Measurements from ENCODE around the gene ECI1.
"Not testable (repeated sequence)": the region's sequence is repeated elsewhere in the genome, so short reads cannot be mapped to it uniquely, and the experiment has no call there.

ECI1 gene

DNA sequence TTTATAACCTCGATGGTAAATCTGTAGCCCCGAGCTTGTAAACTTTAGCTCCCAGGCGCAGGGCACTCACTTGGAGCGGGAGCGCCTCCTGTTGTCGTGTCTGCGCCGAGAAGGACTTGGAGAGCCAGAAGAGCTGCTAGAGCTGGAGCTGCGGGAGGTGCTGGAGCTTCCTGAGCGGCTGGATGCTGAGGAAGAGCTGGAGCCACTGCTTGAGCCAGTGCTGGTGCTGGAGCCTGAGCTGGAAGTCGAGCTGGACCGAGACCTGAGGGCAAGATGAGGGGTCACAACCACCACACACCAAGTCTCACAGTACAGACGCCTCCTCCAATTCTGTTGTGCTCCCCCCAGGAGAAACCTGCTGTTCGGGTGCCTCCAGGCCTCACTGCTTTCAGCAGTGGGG is 11.6 kb upstream of the ECI1 start:
- not testable (repeated sequence) for H3K27me3 ChIP-seq (ENCODE audit: control insufficient read depth, low read length); H3K4me2 ChIP-seq (ENCODE audit: low read length); H3K4me3 ChIP-seq (ENCODE audit: low read length); H3K27ac ChIP-seq (ENCODE audit: low read depth, low read length); H3K9me2 ChIP-seq (replicated peaks; ENCODE audit: control insufficient read depth, low read length); H3K9me3 ChIP-seq (ENCODE audit: control insufficient read depth, insufficient read depth, low read length)
- H4K20me1 ChIP-seq (ENCODE audit: control insufficient read depth, insufficient read depth, low read depth, low read length), result peaks cover 34% of the 10 kb centered on the region
- peaks cover 95% of the 10 kb centered on the region for H3K36me3 ChIP-seq (ENCODE audit: control insufficient read depth, low read length)
- H3K4me1 ChIP-seq (ENCODE audit: control insufficient read depth, low read length), result peaks cover 18% of the 10 kb centered on the region
- peaks cover 18% of the 10 kb centered on the region for H3F3A ChIP-seq (ENCODE audit: control insufficient read depth, insufficient read depth)
- H3K79me2 ChIP-seq (ENCODE audit: control insufficient read depth, low read length), result peaks cover 96% of the 10 kb centered on the region

DNA sequence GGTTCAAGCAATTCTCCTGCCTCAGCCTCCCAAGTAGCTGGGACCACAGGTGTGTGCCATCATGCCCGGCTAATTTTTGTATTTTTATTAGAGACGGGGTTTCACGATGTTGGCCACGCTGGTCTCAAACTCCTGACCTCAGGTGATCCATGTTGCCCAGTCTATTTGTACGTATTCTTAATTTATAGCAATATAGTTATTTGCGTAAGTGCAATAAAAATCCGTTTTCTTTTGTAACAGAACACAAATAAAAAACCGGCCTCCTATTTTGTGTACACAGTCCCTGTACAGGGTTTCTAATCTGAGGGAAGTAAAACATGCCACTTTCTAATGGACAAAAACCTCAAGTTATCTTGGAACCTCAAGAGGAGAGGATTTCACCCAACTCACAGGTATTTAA is 8.9 kb upstream of the ECI1 start:
- H3K4me3 ChIP-seq (ENCODE audit: low read length), result no peak overlapping the region
- no peak for TF ChIP-seq EZH2phosphoT487 (IDR thresholded peaks at IDR 0.05; ENCODE audit: borderline replicate concordance, low read length)
- TF ChIP-seq, protein P1, sequence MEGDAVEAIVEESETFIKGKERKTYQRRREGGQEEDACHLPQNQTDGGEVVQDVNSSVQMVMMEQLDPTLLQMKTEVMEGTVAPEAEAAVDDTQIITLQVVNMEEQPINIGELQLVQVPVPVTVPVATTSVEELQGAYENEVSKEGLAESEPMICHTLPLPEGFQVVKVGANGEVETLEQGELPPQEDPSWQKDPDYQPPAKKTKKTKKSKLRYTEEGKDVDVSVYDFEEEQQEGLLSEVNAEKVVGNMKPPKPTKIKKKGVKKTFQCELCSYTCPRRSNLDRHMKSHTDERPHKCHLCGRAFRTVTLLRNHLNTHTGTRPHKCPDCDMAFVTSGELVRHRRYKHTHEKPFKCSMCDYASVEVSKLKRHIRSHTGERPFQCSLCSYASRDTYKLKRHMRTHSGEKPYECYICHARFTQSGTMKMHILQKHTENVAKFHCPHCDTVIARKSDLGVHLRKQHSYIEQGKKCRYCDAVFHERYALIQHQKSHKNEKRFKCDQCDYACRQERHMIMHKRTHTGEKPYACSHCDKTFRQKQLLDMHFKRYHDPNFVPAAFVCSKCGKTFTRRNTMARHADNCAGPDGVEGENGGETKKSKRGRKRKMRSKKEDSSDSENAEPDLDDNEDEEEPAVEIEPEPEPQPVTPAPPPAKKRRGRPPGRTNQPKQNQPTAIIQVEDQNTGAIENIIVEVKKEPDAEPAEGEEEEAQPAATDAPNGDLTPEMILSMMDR (IDR thresholded peaks at IDR 0.05; ENCODE audit: low read depth, low read length, poor library complexity, severe bottlenecking), result no peak
- no peak overlapping the region for H3K27ac ChIP-seq (ENCODE audit: low read depth, low read length)
- H3K79me2 ChIP-seq (ENCODE audit: control insufficient read depth, low read length), result peaks cover 82% of the 10 kb centered on the region
- H3K36me3 ChIP-seq (ENCODE audit: control insufficient read depth, low read length), result peaks cover 100% of the 10 kb centered on the region
- peaks cover 24% of the 10 kb centered on the region for H3F3A ChIP-seq (ENCODE audit: control insufficient read depth, insufficient read depth)
- no peaks in the 10 kb centered on the region for H3K9me3 ChIP-seq (ENCODE audit: control insufficient read depth, insufficient read depth, low read length)
- no peak overlapping the region for H3K4me2 ChIP-seq (ENCODE audit: low read length)
- H3K4me1 ChIP-seq (ENCODE audit: control insufficient read depth, low read length), result peaks cover 3% of the 10 kb centered on the region
- H4K20me1 ChIP-seq (ENCODE audit: control insufficient read depth, insufficient read depth, low read depth, low read length), result peaks cover 28% of the 10 kb centered on the region; the same call in 1 of the 2 replicates
- no peaks in the 10 kb centered on the region for H3K9me2 ChIP-seq (replicated peaks; ENCODE audit: control insufficient read depth, low read length)
- H3K27me3 ChIP-seq (ENCODE audit: control insufficient read depth, low read length), result no peaks in the 10 kb centered on the region

DNA sequence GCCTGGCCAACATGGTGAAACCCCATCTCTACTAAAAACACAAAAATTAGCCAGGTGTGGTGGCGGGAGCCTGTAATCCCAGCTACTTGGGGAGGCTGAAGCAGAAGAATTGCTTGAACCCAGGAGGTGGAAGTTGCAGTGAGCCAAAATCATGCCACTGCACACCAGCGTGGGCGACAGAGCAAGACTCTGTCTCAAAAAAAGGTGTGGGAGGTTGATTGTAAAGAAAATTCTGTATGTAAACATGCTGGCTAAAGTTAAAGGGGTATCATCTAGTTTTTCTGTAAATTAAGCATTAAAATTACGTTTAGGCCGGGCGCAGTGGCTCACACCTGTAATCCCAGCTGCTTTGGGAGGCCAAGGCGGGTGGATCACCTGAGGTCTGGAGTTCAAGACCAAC is 7.1 kb upstream of the ECI1 start:
- H3K4me2 ChIP-seq (ENCODE audit: low read length); H3K9me2 ChIP-seq (replicated peaks; ENCODE audit: control insufficient read depth, low read length); H3K27ac ChIP-seq (ENCODE audit: low read depth, low read length); H3K4me3 ChIP-seq (ENCODE audit: low read length); H3K4me1 ChIP-seq (ENCODE audit: control insufficient read depth, low read length); H3K9me3 ChIP-seq (ENCODE audit: control insufficient read depth, insufficient read depth, low read length); H3K27me3 ChIP-seq (ENCODE audit: control insufficient read depth, low read length): not testable (repeated sequence)
- Histone ChIP-seq H3F3A (ENCODE audit: control insufficient read depth, insufficient read depth) (peaks cover 32% of the 10 kb centered on the region), H3K79me2 (ENCODE audit: control insufficient read depth, low read length) (peaks cover 65% of the 10 kb centered on the region), H4K20me1 (ENCODE audit: control insufficient read depth, insufficient read depth, low read depth, low read length) (peaks cover 15% of the 10 kb centered on the region; the same call in 1 of the 2 replicates), H3K36me3 (ENCODE audit: control insufficient read depth, low read length) (peaks cover 96% of the 10 kb centered on the region)

DNA sequence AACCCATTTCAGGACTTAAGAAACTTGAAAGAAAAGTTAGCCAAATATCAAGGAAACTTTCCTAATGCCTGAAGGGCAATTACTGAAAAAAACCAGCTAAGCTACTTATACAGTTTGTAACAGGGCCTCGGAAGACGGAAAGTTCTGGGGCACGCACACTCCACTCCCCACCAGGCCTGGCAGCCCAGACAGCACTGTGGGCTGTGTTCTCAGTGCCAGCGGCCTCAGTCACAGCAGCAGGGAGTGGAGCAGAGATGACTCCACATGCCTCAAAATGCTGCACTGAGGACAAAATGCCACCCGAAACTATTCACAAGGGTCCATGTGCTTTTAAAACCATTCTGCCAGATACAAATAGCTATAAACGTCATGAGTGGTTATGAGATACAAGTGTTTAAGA is 6.3 kb upstream of the ECI1 start:
- Histone ChIP-seq H3K36me3 (ENCODE audit: control insufficient read depth, low read length) (peaks cover 95% of the 10 kb centered on the region), H4K20me1 (ENCODE audit: control insufficient read depth, insufficient read depth, low read depth, low read length) (peaks cover 8% of the 10 kb centered on the region; the same call in 1 of the 2 replicates), H3K79me2 (ENCODE audit: control insufficient read depth, low read length) (peaks cover 56% of the 10 kb centered on the region), H3K4me3 (ENCODE audit: low read length) (no peak overlapping the region), H3K27ac (ENCODE audit: low read depth, low read length) (no peak overlapping the region), H3K9me2 (replicated peaks; ENCODE audit: control insufficient read depth, low read length) (no peaks in the 10 kb centered on the region), H3K4me2 (ENCODE audit: low read length) (no peak overlapping the region), H3K9me3 (ENCODE audit: control insufficient read depth, insufficient read depth, low read length) (no peaks in the 10 kb centered on the region), H3K27me3 (ENCODE audit: control insufficient read depth, low read length) (no peaks in the 10 kb centered on the region), H3K4me1 (ENCODE audit: control insufficient read depth, low read length) (peaks cover 9% of the 10 kb centered on the region), H3F3A (ENCODE audit: control insufficient read depth, insufficient read depth) (peaks cover 40% of the 10 kb centered on the region)
- TF ChIP-seq, protein P1 (IDR thresholded peaks at IDR 0.05; ENCODE audit: low read depth, low read length, poor library complexity, severe bottlenecking), result no peak
- TF ChIP-seq EZH2phosphoT487 (IDR thresholded peaks at IDR 0.05; ENCODE audit: borderline replicate concordance, low read length), result no peak

All from DOHH2 (cell line).